ENCODE results near the gene GPX6.
"Not testable (repeated sequence)": the region's sequence is repeated elsewhere in the genome, so short reads cannot be mapped to it uniquely, and the experiment has no call there.

GPX6 gene

GRCh38 chr6:28525496-28526039, 10.0 kb upstream of the GPX6 start, which contains the start of gene GPX5:
Gene GPX5 (plus strand): TSS chr6:28525881. CDS start chr6:28526014, 133 bp downstream.
- peaks cover 9% of the 10 kb centered on the region for H3K4me1 ChIP-seq

GRCh38 chr6:28523241-28523622, 7.6 kb upstream of the GPX6 start:
- TF ChIP-seq Cebpa-rat (IDR thresholded peaks at IDR 0.05), result no peak
- Histone ChIP-seq H3K36me3 (no peaks in the 10 kb centered on the region), H3K27me3 (no peaks in the 10 kb centered on the region), H4K20me1 (no peaks in the 10 kb centered on the region), H3K27ac (no peak overlapping the region), H3K9ac (no peak overlapping the region), H3K4me1 (peaks cover 9% of the 10 kb centered on the region), H3K4me2 (no peak overlapping the region), H3K4me3 (no peak overlapping the region), H3K9me3 (no peaks in the 10 kb centered on the region)

More at GRCh38 chr6:28525496-28526039, 10.0 kb upstream of the GPX6 start, which contains the start of gene GPX5:
- no peaks in the 10 kb centered on the region for H3K27me3 ChIP-seq
- no peaks in the 10 kb centered on the region for H3K9me3 ChIP-seq
- no peak within 1 kb of the TSS; the same call in 1 of the 2 replicates for H3K4me2 ChIP-seq
- no peaks in the 10 kb centered on the region for H4K20me1 ChIP-seq
- H3K4me3 ChIP-seq, result no peak within 1 kb of the TSS
- no peaks in the 10 kb centered on the region for H3K36me3 ChIP-seq
- no peak within 1 kb of the TSS for H3K9ac ChIP-seq
- H3K27ac ChIP-seq, result no peak within 1 kb of the TSS
- no peak for TF ChIP-seq Cebpa-rat (IDR thresholded peaks at IDR 0.05)

GRCh38 chr6:28522594-28523240, 7.1 kb upstream of the GPX6 start:
- Histone ChIP-seq H3K4me1 (peaks cover 9% of the 10 kb centered on the region), H3K4me2 (no peak overlapping the region), H3K4me3 (no peak overlapping the region)

GRCh38 chr6:28517964-28518363, 2.4 kb upstream of the GPX6 start:
- Histone ChIP-seq H3K27ac (no peak overlapping the region), H4K20me1 (no peaks in the 10 kb centered on the region), H3K27me3 (no peaks in the 10 kb centered on the region), H3K36me3 (no peaks in the 10 kb centered on the region), H3K9me3 (no peaks in the 10 kb centered on the region), H3K4me1 (no peaks in the 10 kb centered on the region), H3K4me2 (no peak overlapping the region), H3K4me3 (no peak overlapping the region), H3K9ac (no peak overlapping the region)
- TF ChIP-seq Cebpa-rat (IDR thresholded peaks at IDR 0.05), result no peak

More at GRCh38 chr6:28522594-28523240, 7.1 kb upstream of the GPX6 start:
- no peak for TF ChIP-seq Cebpa-rat (IDR thresholded peaks at IDR 0.05)
- Histone ChIP-seq H3K27me3 (no peaks in the 10 kb centered on the region), H3K9me3 (no peaks in the 10 kb centered on the region), H3K27ac (no peak overlapping the region), H3K36me3 (no peaks in the 10 kb centered on the region), H3K9ac (no peak overlapping the region), H4K20me1 (no peaks in the 10 kb centered on the region)

- Histone ChIP-seq H3K4me1 (peaks cover 11% of the 10 kb centered on the region), H3K9me3 (peaks cover 10% of the 10 kb centered on the region)
- H3K27ac ChIP-seq, H4K20me1 ChIP-seq, H3K9ac ChIP-seq, H3K4me2 ChIP-seq, H3K4me3 ChIP-seq, H3K27me3 ChIP-seq, H3K36me3 ChIP-seq: not testable (repeated sequence)
These were observed 3.2 kb downstream of the GPX6 start for GRCh38 chr6:28512387-28512786.

- Histone ChIP-seq H3K27ac (no peak overlapping the region), H3K4me3 (no peak overlapping the region), H3K9me3 (peaks cover 10% of the 10 kb centered on the region), H3K27me3 (no peaks in the 10 kb centered on the region), H3K4me2 (no peak overlapping the region), H3K36me3 (no peaks in the 10 kb centered on the region), H4K20me1 (no peaks in the 10 kb centered on the region), H3K4me1 (peaks cover 17% of the 10 kb centered on the region), H3K9ac (no peak overlapping the region)
- TF ChIP-seq Cebpa-rat (IDR thresholded peaks at IDR 0.05), result no peak
These were observed 3.8 kb downstream of the GPX6 start for GRCh38 chr6:28511628-28512300.

GRCh38 chr6:28506807-28507475, 8.7 kb downstream of the GPX6 start:
- Histone ChIP-seq H3K4me1 (peaks cover 25% of the 10 kb centered on the region), H3K27ac (peak overlapping the region; percentile 41), H3K9me3 (peaks cover 15% of the 10 kb centered on the region), H3K4me2 (peak overlapping the region; percentile 73), H4K20me1 (no peaks in the 10 kb centered on the region), H3K36me3 (no peaks in the 10 kb centered on the region), H3K4me3 (0 out of 2 replicates have a peak overlapping the region, but pooled peaks have one; percentile 2), H3K27me3 (no peaks in the 10 kb centered on the region), H3K9ac (0 out of 2 replicates have a peak overlapping the region, but pooled peaks have one; percentile 27)
- TF ChIP-seq Cebpa-rat (IDR thresholded peaks at IDR 0.05), result no peak

GRCh38 chr6:28505733-28506132, 9.9 kb downstream of the GPX6 start:
- Histone ChIP-seq H3K4me3 (no peak overlapping the region), H3K27ac (no peak overlapping the region), H3K4me2 (no peak overlapping the region), H3K4me1 (peaks cover 25% of the 10 kb centered on the region), H3K9me3 (peaks cover 14% of the 10 kb centered on the region), H3K36me3 (no peaks in the 10 kb centered on the region), H3K9ac (no peak overlapping the region), H4K20me1 (no peaks in the 10 kb centered on the region), H3K27me3 (no peaks in the 10 kb centered on the region)
- no peak for TF ChIP-seq Cebpa-rat (IDR thresholded peaks at IDR 0.05)

- not testable (repeated sequence) for H3K9ac ChIP-seq, H3K36me3 ChIP-seq, H3K4me2 ChIP-seq, H3K27me3 ChIP-seq, H3K27ac ChIP-seq, H4K20me1 ChIP-seq, H3K4me3 ChIP-seq
- peaks cover 16% of the 10 kb centered on the region for H3K9me3 ChIP-seq
- peaks cover 18% of the 10 kb centered on the region for H3K4me1 ChIP-seq
These were observed 12.8 kb downstream of the GPX6 start for GRCh38 chr6:28502709-28503305.

- H3K9me3 ChIP-seq, result peaks cover 16% of the 10 kb centered on the region
- not testable (repeated sequence) for H3K36me3 ChIP-seq, H3K4me3 ChIP-seq, H3K27ac ChIP-seq, H3K4me2 ChIP-seq, H3K27me3 ChIP-seq, H3K9ac ChIP-seq, H4K20me1 ChIP-seq
- H3K4me1 ChIP-seq, result peaks cover 12% of the 10 kb centered on the region
These were observed 13.5 kb downstream of the GPX6 start for GRCh38 chr6:28502136-28502535.
